ENCODE data around the gene MGAT1. TPM values are rescaled to one million over a fixed set of nuclear protein-coding genes. Genes with fewer than 3 reads are reported as not detected.

The MGAT1 gene
- total RNA-seq, 1 experiment from 2014 or later, result 72.7 TPM

DNA sequence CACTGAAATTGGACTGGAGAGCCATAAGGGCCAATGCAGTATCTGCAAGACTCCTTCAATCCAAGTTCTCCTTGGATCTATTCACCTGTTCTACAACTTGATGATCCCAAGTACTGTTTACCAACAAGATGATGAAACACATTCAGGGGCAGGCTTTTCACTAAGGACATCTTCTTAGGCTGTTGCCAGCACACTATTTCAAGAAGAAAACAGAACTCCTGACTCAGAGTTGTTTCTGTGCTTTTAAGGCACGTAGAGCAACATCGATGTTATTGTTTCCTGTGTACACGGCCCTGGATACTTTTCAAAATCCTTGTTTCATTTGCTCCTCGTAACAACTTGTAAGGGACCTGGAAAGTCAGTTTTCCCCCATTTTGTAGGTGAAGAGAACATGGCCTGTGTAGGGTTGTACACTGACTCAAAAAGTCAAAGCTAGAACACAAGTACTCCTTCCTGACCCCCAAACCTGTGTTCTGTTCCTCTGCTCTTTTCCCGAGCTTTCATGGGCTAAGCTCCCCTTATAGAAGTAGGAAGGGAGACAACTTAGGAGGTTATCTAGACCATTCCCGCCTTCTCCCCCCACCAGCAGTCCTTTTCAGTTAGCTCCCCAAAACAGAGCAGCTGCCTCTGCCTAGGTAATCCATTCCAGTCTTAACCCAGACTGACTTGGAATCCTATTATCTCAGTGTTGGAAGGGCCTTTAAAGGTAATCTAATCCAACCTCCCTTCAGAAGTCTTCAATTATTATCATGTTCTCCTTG, 5.2 kb upstream of the MGAT1 start:
- H3K27ac Mint-ChIP-seq, result 0 out of 7 replicates have a peak overlapping the region, but pooled peaks of 1 of the 3 experiments have one; percentile 37

More for the DNA sequence above, 5.2 kb upstream of the MGAT1 start:
- Histone ChIP-seq H3K27me3 (ENCODE audit: insufficient read depth, low read length) (no peaks in the 10 kb centered on the region), H3K23ac (ENCODE audit: insufficient read length, low read depth, low read length) (no peak overlapping the region), H3K79me1 (ENCODE audit: insufficient read depth, low read depth, low read length, poor library complexity, severe bottlenecking) (no peaks in the 10 kb centered on the region), H3T11ph (ENCODE audit: low read length) (no peak overlapping the region), H2BK15ac (ENCODE audit: low read depth, low read length) (no peak overlapping the region), H3K79me2 (ENCODE audit: insufficient read depth, low read length) (no peaks in the 10 kb centered on the region; the same call in 1 of the 2 replicates), H3K9me3 (ENCODE audit: control insufficient read depth, low read depth, low read length) (no peaks in the 10 kb centered on the region), H3K4ac (ENCODE audit: low read depth, low read length) (no peak overlapping the region), H3K4me1 (ENCODE audit: insufficient read depth, low read length) (peaks cover 13% of the 10 kb centered on the region), H4K20me1 (ENCODE audit: control insufficient read depth, insufficient read depth, insufficient read length) (no peaks in the 10 kb centered on the region), H3K14ac (ENCODE audit: insufficient read depth, low read length) (no peak overlapping the region), H3K27ac (ENCODE audit: insufficient read length, low read depth, low read length) (no peak overlapping the region), H2BK120ac (ENCODE audit: low read depth, low read length, poor library complexity, severe bottlenecking) (no peak overlapping the region), H4K91ac (ENCODE audit: insufficient read length, low read depth, low read length) (no peak overlapping the region), H2AFZ (ENCODE audit: low read length) (no peak overlapping the region), H3K9ac (ENCODE audit: extremely low read depth, insufficient read length, low read length) (peak overlapping the region; percentile 11), H4K8ac (replicated peaks; ENCODE audit: insufficient read length, low read depth, low read length) (no peak overlapping the region), H3K18ac (ENCODE audit: insufficient read length, low read depth, low read length) (no peak overlapping the region), H2AK5ac (ENCODE audit: insufficient read length, low read length) (no peak overlapping the region), H4K5ac (ENCODE audit: insufficient read length, low read depth, low read length) (no peak overlapping the region), H2BK20ac (ENCODE audit: low read depth, low read length, poor library complexity, severe bottlenecking) (no peak overlapping the region), H3K23me2 (ENCODE audit: insufficient read length, low read depth, low read length, poor library complexity, severe bottlenecking) (peaks cover 15% of the 10 kb centered on the region), H3K56ac (ENCODE audit: insufficient read length, low read depth, low read length) (no peak overlapping the region), H2BK5ac (ENCODE audit: insufficient read length, low read length) (no peak overlapping the region), H3K4me2 (ENCODE audit: insufficient read depth, insufficient read length, low read length) (peak overlapping the region; percentile 81), H2BK12ac (ENCODE audit: insufficient read length, low read depth, low read length) (no peak overlapping the region)
- Mint-ChIP-seq H3K36me3 (ENCODE audit: insufficient read depth in 1 of 3, low read depth in 3 of 3) (peaks cover 2 to 34% (median 19%) of the 10 kb centered on the region in 3 experiments; a peak in 6 of 7 replicates), H3K4me3 (peak overlapping the region; percentile 35 to 84), H3K27me3 (ENCODE audit: low read depth) (no peaks in the 10 kb centered on the region), H3K9me3 (no peaks in the 10 kb centered on the region; a peak in 2 of 5 replicates), H3K4me1 (peaks cover 55 to 66% of the 10 kb centered on the region in 2 experiments)
- WGBS (ENCODE audit: extremely low coverage, insufficient read length, low lambda C conversion rate), result no CpG with 5 or more reads among the region's 6 CpGs
- TF ChIP-seq, protein P1, sequence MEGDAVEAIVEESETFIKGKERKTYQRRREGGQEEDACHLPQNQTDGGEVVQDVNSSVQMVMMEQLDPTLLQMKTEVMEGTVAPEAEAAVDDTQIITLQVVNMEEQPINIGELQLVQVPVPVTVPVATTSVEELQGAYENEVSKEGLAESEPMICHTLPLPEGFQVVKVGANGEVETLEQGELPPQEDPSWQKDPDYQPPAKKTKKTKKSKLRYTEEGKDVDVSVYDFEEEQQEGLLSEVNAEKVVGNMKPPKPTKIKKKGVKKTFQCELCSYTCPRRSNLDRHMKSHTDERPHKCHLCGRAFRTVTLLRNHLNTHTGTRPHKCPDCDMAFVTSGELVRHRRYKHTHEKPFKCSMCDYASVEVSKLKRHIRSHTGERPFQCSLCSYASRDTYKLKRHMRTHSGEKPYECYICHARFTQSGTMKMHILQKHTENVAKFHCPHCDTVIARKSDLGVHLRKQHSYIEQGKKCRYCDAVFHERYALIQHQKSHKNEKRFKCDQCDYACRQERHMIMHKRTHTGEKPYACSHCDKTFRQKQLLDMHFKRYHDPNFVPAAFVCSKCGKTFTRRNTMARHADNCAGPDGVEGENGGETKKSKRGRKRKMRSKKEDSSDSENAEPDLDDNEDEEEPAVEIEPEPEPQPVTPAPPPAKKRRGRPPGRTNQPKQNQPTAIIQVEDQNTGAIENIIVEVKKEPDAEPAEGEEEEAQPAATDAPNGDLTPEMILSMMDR (conservative IDR thresholded peaks at IDR 0.05), result no peak
- no peak for DNase-seq
